ENCODE data around the gene ELMO1.
A peak's percentile ranks its signal among the peaks of the same experiment; 100 is the strongest.

The ELMO1 gene

DNA sequence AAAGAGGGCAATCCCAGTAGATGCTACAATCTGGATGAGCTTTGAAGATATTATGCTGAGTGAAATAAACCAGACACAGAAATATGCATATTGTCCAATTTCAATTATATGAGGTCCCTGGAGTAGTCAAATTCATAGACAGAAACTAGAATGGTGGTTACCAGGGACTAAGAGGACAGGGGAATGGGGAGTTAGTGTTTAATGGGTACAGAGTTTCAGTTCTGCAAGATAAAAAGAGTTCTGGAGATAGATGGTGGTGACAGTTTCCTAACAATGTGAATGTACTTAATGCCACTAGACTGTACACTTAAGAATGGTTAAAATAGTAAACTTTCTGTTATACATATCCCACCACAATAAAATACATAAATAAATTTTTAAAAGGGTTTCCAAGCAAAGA is 236.6 kb downstream of the ELMO1 start:
- in situ Hi-C loops (cut with MboI; ENCODE audit: low pct_unique_long_range_greater_than_20kb, low sequenced_read_pairs, unreplicated experiment): no loop called here
- DNase-seq (ENCODE audit: low spot score): no peak
- TF ChIP-seq, protein P1, sequence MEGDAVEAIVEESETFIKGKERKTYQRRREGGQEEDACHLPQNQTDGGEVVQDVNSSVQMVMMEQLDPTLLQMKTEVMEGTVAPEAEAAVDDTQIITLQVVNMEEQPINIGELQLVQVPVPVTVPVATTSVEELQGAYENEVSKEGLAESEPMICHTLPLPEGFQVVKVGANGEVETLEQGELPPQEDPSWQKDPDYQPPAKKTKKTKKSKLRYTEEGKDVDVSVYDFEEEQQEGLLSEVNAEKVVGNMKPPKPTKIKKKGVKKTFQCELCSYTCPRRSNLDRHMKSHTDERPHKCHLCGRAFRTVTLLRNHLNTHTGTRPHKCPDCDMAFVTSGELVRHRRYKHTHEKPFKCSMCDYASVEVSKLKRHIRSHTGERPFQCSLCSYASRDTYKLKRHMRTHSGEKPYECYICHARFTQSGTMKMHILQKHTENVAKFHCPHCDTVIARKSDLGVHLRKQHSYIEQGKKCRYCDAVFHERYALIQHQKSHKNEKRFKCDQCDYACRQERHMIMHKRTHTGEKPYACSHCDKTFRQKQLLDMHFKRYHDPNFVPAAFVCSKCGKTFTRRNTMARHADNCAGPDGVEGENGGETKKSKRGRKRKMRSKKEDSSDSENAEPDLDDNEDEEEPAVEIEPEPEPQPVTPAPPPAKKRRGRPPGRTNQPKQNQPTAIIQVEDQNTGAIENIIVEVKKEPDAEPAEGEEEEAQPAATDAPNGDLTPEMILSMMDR (IDR thresholded peaks at IDR 0.05; ENCODE audit: extremely low read depth, insufficient read depth, missing control alignments): no peak

DNA sequence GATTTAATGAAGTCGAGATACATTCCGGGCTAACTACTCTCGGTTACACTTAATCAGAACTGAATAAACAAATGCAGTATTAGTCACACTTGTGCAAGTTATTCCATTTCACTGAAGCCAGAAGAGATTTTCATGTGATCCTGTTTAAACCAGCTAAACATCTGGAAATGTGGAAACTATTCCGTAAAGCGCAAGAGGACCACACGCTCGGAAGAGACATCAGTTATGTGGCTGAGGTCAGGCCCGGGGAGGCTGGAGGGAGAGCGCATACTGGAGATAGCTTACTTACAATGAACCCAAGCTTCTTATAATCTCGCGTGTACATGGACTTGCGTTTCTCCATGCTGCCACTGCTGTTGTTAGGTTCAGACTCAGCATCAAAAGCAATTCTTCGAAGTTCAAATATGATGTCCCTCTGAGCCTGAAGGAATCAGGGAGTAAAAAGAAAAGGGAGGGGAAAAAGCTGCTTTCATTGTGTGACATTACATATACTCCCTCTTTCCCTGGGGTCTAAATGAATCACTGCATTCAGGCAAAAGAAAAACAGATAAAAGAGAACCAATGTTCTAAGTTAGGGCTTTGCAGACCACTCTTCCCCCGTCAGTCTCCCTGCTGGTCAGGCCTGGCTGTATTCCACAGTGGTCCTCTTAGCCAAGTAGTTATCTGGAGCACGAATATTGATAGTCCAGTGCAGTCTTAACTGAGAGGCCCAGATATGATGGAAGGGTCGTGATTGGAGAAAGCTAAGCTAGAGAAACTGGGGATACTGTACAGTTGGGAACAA is 237.4 kb downstream of the ELMO1 start:
- TF ChIP-seq, protein P1 (IDR thresholded peaks at IDR 0.05; ENCODE audit: extremely low read depth, insufficient read depth, missing control alignments): no peak
- in situ Hi-C loops (cut with MboI; ENCODE audit: low pct_unique_long_range_greater_than_20kb, low sequenced_read_pairs, unreplicated experiment): no loop called here
- DNase-seq (ENCODE audit: low spot score): no peak

DNA sequence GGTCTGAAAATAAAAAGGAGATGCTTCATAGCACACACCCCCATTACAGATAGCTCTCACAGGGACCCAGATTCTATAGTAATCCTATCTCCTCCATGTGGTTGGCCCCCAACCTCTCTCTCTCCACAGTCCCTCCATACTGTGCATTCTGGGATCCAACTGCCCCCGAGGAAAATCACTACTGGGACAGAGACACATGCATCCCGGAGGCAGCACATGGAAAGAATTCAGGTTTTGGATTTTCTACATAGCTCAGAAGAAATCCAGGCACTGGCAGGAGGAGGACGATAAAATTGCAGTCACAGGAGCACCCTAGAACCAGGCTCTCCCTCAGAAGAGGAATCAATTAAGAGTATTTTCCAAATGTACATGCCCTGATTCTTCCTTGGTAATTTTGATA is 239.5 kb downstream of the ELMO1 start:
- in situ Hi-C loops (cut with MboI; ENCODE audit: low pct_unique_long_range_greater_than_20kb, low sequenced_read_pairs, unreplicated experiment): loop anchor here (10.0 kb wide), 1 partner anchor 136 kb away; no protein-coding TSS in a partner anchor
- TF ChIP-seq, protein P1 (IDR thresholded peaks at IDR 0.05; ENCODE audit: extremely low read depth, insufficient read depth, missing control alignments): no peak
- DNase-seq (ENCODE audit: low spot score): no peak

DNA sequence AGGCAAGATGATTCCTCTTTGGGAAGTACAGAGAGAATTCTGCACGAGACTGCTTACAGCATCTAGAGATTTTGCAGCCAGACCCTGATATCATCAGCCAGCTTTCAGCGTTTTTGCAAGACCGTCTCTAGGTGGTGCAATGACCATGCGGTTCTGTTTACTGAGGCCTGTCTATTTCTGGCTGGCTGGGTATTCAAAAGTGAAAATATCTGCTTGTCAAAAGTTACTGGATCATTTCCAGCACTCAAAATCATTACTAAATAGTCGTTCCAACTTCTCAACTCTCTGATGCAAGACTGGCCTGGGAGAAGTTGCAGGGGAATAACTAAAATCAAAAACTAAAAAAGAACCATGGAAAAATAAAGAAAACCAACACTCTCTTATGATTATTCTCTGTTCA is 240.1 kb downstream of the ELMO1 start:
- in situ Hi-C loops (cut with MboI; ENCODE audit: low pct_unique_long_range_greater_than_20kb, low sequenced_read_pairs, unreplicated experiment): loop anchor here (10.0 kb wide), 1 partner anchor 136 kb away; no protein-coding TSS in a partner anchor
- peak; percentile 58 for DNase-seq (ENCODE audit: low spot score)

DNA sequence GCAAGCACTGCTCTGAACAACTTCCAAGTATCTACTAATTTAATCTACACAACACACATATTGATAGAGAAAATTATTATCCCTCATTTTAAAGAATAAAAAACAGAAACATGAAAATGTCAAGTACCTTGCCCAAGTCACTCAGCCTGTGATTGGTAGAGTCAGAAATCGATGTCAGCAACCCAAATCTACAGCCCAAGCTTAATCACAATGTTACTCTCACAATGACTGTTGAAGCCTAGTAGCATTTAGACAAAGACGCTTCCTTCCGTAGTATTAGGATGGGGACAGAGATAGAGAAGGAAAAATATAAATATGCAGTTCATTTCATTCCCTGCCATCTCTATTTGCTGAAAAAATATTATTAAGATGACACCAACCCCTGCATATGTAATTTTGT is 242.5 kb downstream of the ELMO1 start:
- in situ Hi-C loops (cut with MboI; ENCODE audit: low pct_unique_long_range_greater_than_20kb, low sequenced_read_pairs, unreplicated experiment): loop anchor here (10.0 kb wide), 1 partner anchor 139 kb away; no protein-coding TSS in a partner anchor
- DNase-seq (ENCODE audit: low spot score): no peak
- TF ChIP-seq, protein P1 (IDR thresholded peaks at IDR 0.05; ENCODE audit: extremely low read depth, insufficient read depth, missing control alignments): no peak

More for the DNA sequence above, 240.1 kb downstream of the ELMO1 start:
- TF ChIP-seq, protein P1 (IDR thresholded peaks at IDR 0.05; ENCODE audit: extremely low read depth, insufficient read depth, missing control alignments): peak; percentile 70

DNA sequence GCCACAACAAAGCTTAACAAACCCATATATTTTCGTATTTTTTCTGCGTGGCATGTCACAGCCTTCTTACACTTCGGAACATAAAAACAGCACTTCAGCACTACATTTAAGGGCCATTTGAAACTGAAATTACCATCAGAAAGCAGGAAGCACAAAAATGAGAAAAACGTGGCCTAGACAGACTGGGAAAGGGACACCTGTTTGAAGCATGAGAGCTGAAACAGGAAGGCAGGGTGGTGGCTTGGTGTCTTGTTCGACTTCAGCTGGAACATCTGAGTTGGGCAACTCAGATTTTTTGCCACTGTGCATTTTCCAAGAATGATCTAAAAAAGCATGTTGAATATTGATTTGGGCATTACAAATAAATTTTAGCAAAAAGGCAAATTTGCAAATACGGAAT is 243.2 kb downstream of the ELMO1 start:
- DNase-seq (ENCODE audit: low spot score): no peak
- in situ Hi-C loops (cut with MboI; ENCODE audit: low pct_unique_long_range_greater_than_20kb, low sequenced_read_pairs, unreplicated experiment): loop anchor here (10.0 kb wide), 1 partner anchor 139 kb away; no protein-coding TSS in a partner anchor
- TF ChIP-seq, protein P1 (IDR thresholded peaks at IDR 0.05; ENCODE audit: extremely low read depth, insufficient read depth, missing control alignments): no peak

Measured in GM13977 (cell line).